PFSK-1 (cell line): ENCODE measurements around the gene NRIP1.

Source experiments
- FOXP2 ChIP-seq: optimal IDR thresholded peaks from 2 replicates; pipeline ENCODE3; 2011; ENCODE audit warnings: borderline replicate concordance, control low read depth, inconsistent platforms; ENCODE audit not compliant: insufficient read depth; ENCODE audit errors: extremely low read length, extremely low read depth
- POLR2AphosphoS5 ChIP-seq: IDR thresholded peaks from 2 replicates; pipeline ENCODE4 v1.6.1; 2012; ENCODE audit warnings: low read depth, mild to moderate bottlenecking, control low read depth, low read length, moderate library complexity
- REST ChIP-seq, 2 experiments: IDR thresholded peaks; 2 replicates each; pipeline versions ENCODE4 v1.6.1 to v1.8.0; 2011 to 2012; ENCODE audit warnings: low read depth in 2 of 2, low read length in 2 of 2, control low read depth in 1 of 2, inconsistent platforms in 1 of 2, mild to moderate bottlenecking in 1 of 2, moderate library complexity in 1 of 2; ENCODE audit not compliant: insufficient read depth in 1 of 2
- SIN3A ChIP-seq: IDR thresholded peaks from 2 replicates; pipeline ENCODE4 v1.6.1; 2012; ENCODE audit warnings: mild to moderate bottlenecking, low read length, moderate library complexity, borderline replicate concordance; ENCODE audit not compliant: insufficient read depth
- TAF1 ChIP-seq: IDR thresholded peaks from 2 replicates; pipeline ENCODE4 v1.6.1; 2012; ENCODE audit warnings: low read length, control low read depth, borderline replicate concordance; ENCODE audit not compliant: insufficient read depth

Gene NRIP1

GRCh38 chr21:14998336-14998735 lies 66.5 kb downstream of the NRIP1 start:
- no peak for TF ChIP-seq FOXP2
- no peak for TF ChIP-seq POLR2AphosphoS5

GRCh38 chr21:14995695-14996490 lies 68.9 kb downstream of the NRIP1 start:
- TF ChIP-seq REST (IDR thresholded peaks at IDR 0.05; ENCODE audit: insufficient read depth in 1 of 2, low read depth in 2 of 2, low read length in 2 of 2) = no peak
- TF ChIP-seq POLR2AphosphoS5 = no peak
- no peak for TF ChIP-seq FOXP2
- TF ChIP-seq TAF1 = no peak
- no peak for TF ChIP-seq SIN3A

- TF ChIP-seq SIN3A (no peak), FOXP2 (no peak), POLR2AphosphoS5 (no peak), TAF1 (no peak), REST (IDR thresholded peaks at IDR 0.05; ENCODE audit: insufficient read depth in 1 of 2, low read depth in 2 of 2, low read length in 2 of 2) (no peak)
These were observed 69.6 kb downstream of the NRIP1 start for GRCh38 chr21:14995226-14995625.

GRCh38 chr21:14993115-14993514 lies 71.7 kb downstream of the NRIP1 start:
- no peak for TF ChIP-seq SIN3A
- no peak for TF ChIP-seq TAF1
- no peak for TF ChIP-seq POLR2AphosphoS5
- TF ChIP-seq REST (IDR thresholded peaks at IDR 0.05; ENCODE audit: insufficient read depth in 1 of 2, low read depth in 2 of 2, low read length in 2 of 2) = no peak
- no peak for TF ChIP-seq FOXP2

GRCh38 chr21:14991957-14992356 lies 72.8 kb downstream of the NRIP1 start:
- TF ChIP-seq POLR2AphosphoS5 (no peak), TAF1 (no peak), SIN3A (no peak), FOXP2 (no peak), REST (IDR thresholded peaks at IDR 0.05; ENCODE audit: insufficient read depth in 1 of 2, low read depth in 2 of 2, low read length in 2 of 2) (no peak)
